Smooth muscle cell (in vitro differentiated cells): ENCODE data around the gene ARL17B. TPM values are rescaled to one million over a fixed set of nuclear protein-coding genes. Genes with fewer than 3 reads are reported as not detected.

ENCODE experiments used
- polyA plus RNA-seq: library from polyadenylated mRNA; unstranded; fragments of >200 nt; fragmentation: Nextera tagmentation; extraction: Ambion mirVana; gene quantifications from 2 replicates; pipeline ENCODE4 v1.2.1, GENCODE V29; 2016
- small RNA-seq: library from RNA; depleted of rRNA; stranded (forward); fragments of <200 nt; gene quantifications from one replicate; pipeline ENCODE3, GENCODE V24; 2014
- total RNA-seq: library from RNA; depleted of rRNA; stranded (reverse); fragments of >200 nt; gene quantifications from 2 replicates; pipeline ENCODE4 v1.2.3, GENCODE V29; 2014

The ARL17B gene
- total and polyA plus RNA-seq, 2 experiments from 2014 or later: 8.2 to 11.8 TPM

Small RNA genes within 50 kb of the gene (small RNA-seq; reads per million reads assigned to genes)
- not detected for gene RN7SL656P

Other genes with a start within 250 kb of the ARL17B start
- 59.9 and 69.7 TPM in 2 replicates for gene KANSL1, start 168.3 kb downstream of the ARL17B start, total RNA-seq
- gene KANSL1, start 168.3 kb downstream of the ARL17B start, polyA plus RNA-seq: 16.9 and 23.2 TPM in 2 replicates
- 0.99 and 1.8 TPM in 2 replicates for gene LRRC37A, start 66.6 kb downstream of the ARL17B start, total RNA-seq
- 0.46 and 0.98 TPM in 2 replicates for gene LRRC37A, start 66.6 kb downstream of the ARL17B start, polyA plus RNA-seq
- 7.1 and 8.7 TPM in 2 replicates for gene LRRC37A2, start 150.7 kb upstream of the ARL17B start, total RNA-seq
- gene LRRC37A2, start 150.7 kb upstream of the ARL17B start, polyA plus RNA-seq: 5.2 and 7.4 TPM in 2 replicates
- 4.4 and 14.5 TPM in 2 replicates for gene ARL17A, start 217.9 kb upstream of the ARL17B start, total RNA-seq
- gene ARL17A, start 217.9 kb upstream of the ARL17B start, polyA plus RNA-seq: 2.6 and 6.7 TPM in 2 replicates
- gene NSF, start 228.9 kb upstream of the ARL17B start, total RNA-seq: 34.0 and 50.8 TPM in 2 replicates
- 23.3 and 27.7 TPM in 2 replicates for gene NSF, start 228.9 kb upstream of the ARL17B start, polyA plus RNA-seq